Measurements from ENCODE around the gene XRN2.

- TF ChIP-seq POLR2A (IDR thresholded peaks at IDR 0.05) = no peak
- no peak for TF ChIP-seq POLR2AphosphoS5 (IDR thresholded peaks at IDR 0.05; ENCODE audit: insufficient read depth in 1 of 2, low read depth in 1 of 2)
Measured at GRCh38 chr20:21432911-21433310, 129.8 kb downstream of the XRN2 start.
